ENCODE results near the gene SUPT3H. TPM values are rescaled to one million over a fixed set of nuclear protein-coding genes. Genes with fewer than 3 reads are reported as not detected.
"Not testable (repeated sequence)": the region's sequence is repeated elsewhere in the genome, so short reads cannot be mapped to it uniquely, and the experiment has no call there.

Gene SUPT3H
- total RNA-seq, 1 donor from 2014 or later = 23.2 TPM

DNA sequence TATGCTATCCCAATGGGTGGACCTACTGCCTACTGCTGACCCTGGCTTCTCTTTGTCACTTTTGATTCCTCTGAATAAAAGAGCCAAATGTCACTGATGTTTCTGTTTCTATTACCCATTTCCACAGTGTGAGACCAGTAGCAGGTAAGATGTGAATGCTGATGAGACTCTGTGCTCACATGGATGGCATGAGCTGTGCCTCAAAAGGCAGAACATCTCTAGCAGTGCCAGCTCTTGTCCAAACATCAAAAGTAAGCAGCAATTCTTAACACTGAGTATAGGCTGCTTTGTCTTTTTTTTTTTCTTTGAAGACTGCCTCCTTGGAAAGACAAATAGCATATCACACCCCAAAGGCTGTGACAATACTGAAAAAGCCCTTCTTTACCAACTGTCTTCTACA, 508.8 kb downstream of the SUPT3H start:
- Mint-ChIP-seq H3K36me3 (peaks cover 6% of the 10 kb centered on the region), H3K4me3 (no peak overlapping the region), H3K27ac (no peak overlapping the region)

DNA sequence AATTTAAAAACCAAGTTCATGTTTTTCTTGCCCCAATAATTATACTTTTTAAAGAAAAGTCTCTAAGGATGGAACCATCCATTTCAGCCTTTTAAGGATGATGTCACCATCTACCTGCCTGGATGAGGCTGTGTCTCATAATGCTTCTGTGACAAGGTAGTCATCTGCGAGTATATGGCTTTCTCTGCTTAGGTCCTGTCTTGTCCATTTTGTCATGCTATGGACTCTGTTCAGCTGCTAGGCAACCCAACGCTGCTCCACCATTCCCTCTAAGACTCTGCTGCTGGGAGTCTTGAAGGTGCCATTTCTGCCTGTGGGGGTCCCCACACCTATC, 509.4 kb downstream of the SUPT3H start:
- Mint-ChIP-seq H3K4me1 (no peaks in the 10 kb centered on the region), H3K4me3 (no peak overlapping the region), H3K36me3 (peaks cover 10% of the 10 kb centered on the region), H3K27ac (no peak overlapping the region), H3K27me3 (ENCODE audit: low read depth) (no peaks in the 10 kb centered on the region), H3K9me3 (peaks cover 17% of the 10 kb centered on the region)
- DNase-seq (ENCODE audit: low spot score in 2 of 2, unreplicated experiment in 2 of 2) = no peak
- TF ChIP-seq, protein P1, sequence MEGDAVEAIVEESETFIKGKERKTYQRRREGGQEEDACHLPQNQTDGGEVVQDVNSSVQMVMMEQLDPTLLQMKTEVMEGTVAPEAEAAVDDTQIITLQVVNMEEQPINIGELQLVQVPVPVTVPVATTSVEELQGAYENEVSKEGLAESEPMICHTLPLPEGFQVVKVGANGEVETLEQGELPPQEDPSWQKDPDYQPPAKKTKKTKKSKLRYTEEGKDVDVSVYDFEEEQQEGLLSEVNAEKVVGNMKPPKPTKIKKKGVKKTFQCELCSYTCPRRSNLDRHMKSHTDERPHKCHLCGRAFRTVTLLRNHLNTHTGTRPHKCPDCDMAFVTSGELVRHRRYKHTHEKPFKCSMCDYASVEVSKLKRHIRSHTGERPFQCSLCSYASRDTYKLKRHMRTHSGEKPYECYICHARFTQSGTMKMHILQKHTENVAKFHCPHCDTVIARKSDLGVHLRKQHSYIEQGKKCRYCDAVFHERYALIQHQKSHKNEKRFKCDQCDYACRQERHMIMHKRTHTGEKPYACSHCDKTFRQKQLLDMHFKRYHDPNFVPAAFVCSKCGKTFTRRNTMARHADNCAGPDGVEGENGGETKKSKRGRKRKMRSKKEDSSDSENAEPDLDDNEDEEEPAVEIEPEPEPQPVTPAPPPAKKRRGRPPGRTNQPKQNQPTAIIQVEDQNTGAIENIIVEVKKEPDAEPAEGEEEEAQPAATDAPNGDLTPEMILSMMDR (IDR thresholded peaks at IDR 0.05; ENCODE audit: unreplicated experiment) = no peak

More for the DNA sequence above, 508.8 kb downstream of the SUPT3H start:
- Mint-ChIP-seq H3K4me1 (no peaks in the 10 kb centered on the region), H3K27me3 (ENCODE audit: low read depth) (no peaks in the 10 kb centered on the region), H3K9me3 (peaks cover 14% of the 10 kb centered on the region)
- TF ChIP-seq, protein P1 (IDR thresholded peaks at IDR 0.05; ENCODE audit: unreplicated experiment) = no peak
- DNase-seq (ENCODE audit: low spot score in 2 of 2, unreplicated experiment in 2 of 2) = no peak

DNA sequence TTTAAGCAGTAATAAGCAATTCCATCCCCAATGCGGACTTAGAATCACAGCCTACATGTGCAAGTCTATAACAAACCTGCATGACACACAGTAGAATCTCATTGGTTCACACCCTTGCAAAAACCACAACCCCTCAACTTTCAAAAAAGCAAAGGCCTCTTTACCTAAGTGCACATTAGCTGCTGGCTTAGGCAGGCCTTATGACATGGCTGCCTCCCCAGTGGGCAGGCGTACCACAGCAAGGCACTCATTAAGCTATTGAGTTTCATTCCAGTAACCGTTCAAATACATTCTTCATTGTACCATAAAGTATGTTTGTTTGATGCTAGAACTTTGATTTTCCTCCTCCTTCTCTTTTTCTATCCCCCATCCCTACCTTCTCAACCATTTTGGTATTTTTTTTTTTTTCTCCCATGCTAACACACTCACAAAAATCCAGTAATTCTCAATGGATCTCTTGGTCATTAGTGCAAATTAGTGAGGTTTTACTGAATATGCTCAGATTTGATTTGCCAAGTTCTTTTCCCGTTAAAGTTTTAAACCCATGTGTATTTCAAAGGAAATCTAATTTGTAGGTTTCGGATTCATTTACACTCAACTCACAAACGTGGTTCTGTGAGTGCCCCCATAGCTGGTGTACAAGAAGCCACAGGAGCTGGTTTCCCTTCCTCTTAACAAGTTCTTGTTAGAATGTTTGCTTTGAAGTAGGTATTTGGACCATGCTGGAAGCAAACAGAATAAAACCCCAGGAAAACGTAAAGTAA, 510.0 kb downstream of the SUPT3H start:
- Mint-ChIP-seq H3K4me1 (no peaks in the 10 kb centered on the region), H3K36me3 (peaks cover 13% of the 10 kb centered on the region), H3K4me3 (no peak overlapping the region), H3K27ac (no peak overlapping the region), H3K9me3 (peaks cover 19% of the 10 kb centered on the region), H3K27me3 (ENCODE audit: low read depth) (no peaks in the 10 kb centered on the region)
- DNase-seq (ENCODE audit: low spot score in 2 of 2, unreplicated experiment in 2 of 2) = no peak
- TF ChIP-seq, protein P1 (IDR thresholded peaks at IDR 0.05; ENCODE audit: unreplicated experiment) = no peak

DNA sequence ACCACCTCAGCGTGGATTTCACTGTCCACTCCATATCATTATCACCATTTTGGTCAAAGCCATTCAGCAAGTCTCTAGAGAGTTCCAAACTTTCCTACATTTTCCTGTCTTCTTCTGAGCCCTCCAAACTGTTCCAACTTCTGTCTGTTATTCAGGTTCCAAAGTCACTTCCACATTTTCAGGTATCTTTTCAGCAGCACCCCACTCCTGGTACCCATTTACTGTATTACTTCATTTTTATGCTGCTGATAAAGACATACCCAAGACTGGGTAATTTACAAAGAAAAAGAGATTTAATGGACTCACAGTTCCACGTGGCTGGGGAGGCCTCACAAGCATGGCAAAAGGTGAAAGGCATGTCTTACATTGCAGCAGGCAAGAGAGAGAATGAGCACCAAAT, 512.5 kb downstream of the SUPT3H start:
- H3K4me3 Mint-ChIP-seq; H3K4me1 Mint-ChIP-seq; H3K27ac Mint-ChIP-seq; H3K27me3 Mint-ChIP-seq (ENCODE audit: low read depth); DNase-seq (ENCODE audit: low spot score in 2 of 2, unreplicated experiment in 2 of 2): not testable (repeated sequence)
- Mint-ChIP-seq H3K36me3 (peaks cover 13% of the 10 kb centered on the region), H3K9me3 (peaks cover 19% of the 10 kb centered on the region)

DNA sequence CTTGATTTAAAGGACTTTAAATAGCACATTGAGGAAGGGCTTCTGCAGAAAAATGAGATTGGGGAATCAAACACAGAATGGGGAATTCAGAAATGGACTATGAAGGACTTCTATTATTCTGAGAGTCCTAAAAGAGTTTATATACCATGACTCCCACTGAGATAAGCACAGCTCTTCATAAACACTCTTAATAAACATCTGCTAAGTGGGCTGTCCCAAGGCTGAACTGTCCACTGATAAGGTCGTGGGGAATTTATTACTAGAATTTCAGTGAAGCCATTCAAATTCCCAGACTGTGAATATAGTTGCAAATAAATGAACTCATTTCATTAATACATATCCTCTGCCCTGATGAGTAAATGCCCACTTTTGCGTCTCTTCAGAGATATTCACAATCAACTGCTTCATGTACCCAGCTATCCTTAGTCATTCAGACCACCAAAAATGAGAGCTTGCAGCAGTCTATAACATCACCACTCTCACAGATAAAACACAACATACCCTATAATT, 517.8 kb downstream of the SUPT3H start:
- Mint-ChIP-seq H3K27me3 (ENCODE audit: low read depth) (no peaks in the 10 kb centered on the region), H3K36me3 (peaks cover 8% of the 10 kb centered on the region), H3K4me1 (peaks cover 46% of the 10 kb centered on the region), H3K9me3 (peaks cover 7% of the 10 kb centered on the region), H3K27ac (peak overlapping the region; percentile 38), H3K4me3 (no peak overlapping the region)
- TF ChIP-seq, protein P1 (IDR thresholded peaks at IDR 0.05; ENCODE audit: unreplicated experiment) = no peak
- DNase-seq (ENCODE audit: low spot score in 2 of 2, unreplicated experiment in 2 of 2) = no peak

DNA sequence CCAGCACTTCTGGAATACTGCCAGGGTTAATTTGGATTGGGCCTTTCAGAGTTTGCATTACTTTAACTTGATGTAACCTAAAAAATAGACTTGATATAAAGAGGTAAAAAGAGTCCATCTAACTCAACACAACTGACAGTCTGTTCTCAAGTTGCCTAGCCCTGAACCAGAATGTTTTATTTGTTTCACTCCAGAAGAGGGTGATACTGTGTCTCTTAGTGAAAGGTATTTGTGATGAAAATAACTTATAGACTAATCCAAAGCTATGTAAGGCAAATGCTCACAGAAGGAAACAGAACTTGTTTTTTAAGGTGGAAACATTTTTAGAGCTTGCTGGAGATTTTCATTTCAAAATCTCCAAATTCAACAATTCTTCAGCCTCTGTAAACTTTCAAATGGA, 518.7 kb downstream of the SUPT3H start:
- H3K9me3 Mint-ChIP-seq = peaks cover 5% of the 10 kb centered on the region
- DNase-seq (ENCODE audit: low spot score in 2 of 2, unreplicated experiment in 2 of 2) = no peak
- TF ChIP-seq, protein P1 (IDR thresholded peaks at IDR 0.05; ENCODE audit: unreplicated experiment) = no peak
- H3K36me3 Mint-ChIP-seq = peaks cover 6% of the 10 kb centered on the region
- H3K27ac Mint-ChIP-seq = peak overlapping the region; percentile 71
- no peaks in the 10 kb centered on the region for H3K27me3 Mint-ChIP-seq (ENCODE audit: low read depth)
- peaks cover 52% of the 10 kb centered on the region for H3K4me1 Mint-ChIP-seq
- no peak overlapping the region for H3K4me3 Mint-ChIP-seq
